ENCODE results near the gene PDZD2.

The PDZD2 gene

DNA sequence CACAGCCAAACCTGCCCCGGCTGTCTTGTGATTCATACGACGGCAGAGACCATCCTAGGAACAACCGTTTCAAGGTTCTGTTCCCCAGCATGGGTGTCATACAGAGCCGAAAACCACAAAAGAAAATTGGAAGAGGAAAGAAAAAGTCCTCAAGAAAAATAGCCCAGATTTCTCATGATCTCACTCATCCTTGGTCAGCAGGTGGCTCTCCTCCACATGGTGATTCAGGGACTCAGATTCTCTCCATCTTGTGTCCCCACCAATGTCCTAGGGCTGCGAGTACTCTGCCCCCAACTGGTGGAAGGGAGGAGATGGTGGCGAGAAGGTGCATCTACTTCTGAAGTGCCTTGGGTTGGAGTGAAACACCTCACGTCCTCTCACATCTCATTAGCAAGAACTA, 25.6 kb downstream of the PDZD2 start:
- no peak for FAIRE-seq
- no peak for DNase-seq (ENCODE audit: insufficient read length, low spot score)
- TF ChIP-seq, protein P1, sequence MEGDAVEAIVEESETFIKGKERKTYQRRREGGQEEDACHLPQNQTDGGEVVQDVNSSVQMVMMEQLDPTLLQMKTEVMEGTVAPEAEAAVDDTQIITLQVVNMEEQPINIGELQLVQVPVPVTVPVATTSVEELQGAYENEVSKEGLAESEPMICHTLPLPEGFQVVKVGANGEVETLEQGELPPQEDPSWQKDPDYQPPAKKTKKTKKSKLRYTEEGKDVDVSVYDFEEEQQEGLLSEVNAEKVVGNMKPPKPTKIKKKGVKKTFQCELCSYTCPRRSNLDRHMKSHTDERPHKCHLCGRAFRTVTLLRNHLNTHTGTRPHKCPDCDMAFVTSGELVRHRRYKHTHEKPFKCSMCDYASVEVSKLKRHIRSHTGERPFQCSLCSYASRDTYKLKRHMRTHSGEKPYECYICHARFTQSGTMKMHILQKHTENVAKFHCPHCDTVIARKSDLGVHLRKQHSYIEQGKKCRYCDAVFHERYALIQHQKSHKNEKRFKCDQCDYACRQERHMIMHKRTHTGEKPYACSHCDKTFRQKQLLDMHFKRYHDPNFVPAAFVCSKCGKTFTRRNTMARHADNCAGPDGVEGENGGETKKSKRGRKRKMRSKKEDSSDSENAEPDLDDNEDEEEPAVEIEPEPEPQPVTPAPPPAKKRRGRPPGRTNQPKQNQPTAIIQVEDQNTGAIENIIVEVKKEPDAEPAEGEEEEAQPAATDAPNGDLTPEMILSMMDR (IDR thresholded peaks at IDR 0.05; ENCODE audit: insufficient read depth, missing control alignments), result peak; percentile 31

DNA sequence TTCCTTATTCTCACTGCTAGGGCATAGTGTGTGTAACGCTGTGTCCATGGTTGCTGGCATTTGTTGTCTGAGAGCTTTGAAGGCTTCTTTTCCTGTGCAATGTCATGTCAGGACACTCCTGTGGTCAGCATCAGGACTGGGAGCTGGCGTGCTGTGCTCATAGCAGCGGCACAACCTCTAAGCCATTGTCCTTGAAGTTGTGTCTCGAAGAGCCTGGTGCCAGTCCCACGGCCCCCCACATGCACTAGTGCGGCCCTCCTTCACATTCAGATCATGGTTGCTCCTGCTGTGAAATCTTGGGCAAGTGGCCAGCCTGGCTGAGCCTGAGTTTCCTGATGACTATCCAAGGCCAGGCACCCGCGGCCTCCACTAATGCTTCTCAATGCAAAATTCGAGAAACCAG, 32.4 kb downstream of the PDZD2 start:
- FAIRE-seq (no peak), DNase-seq (ENCODE audit: insufficient read length, low spot score) (no peak)
- TF ChIP-seq, protein P1 (IDR thresholded peaks at IDR 0.05; ENCODE audit: insufficient read depth, missing control alignments), result no peak

DNA sequence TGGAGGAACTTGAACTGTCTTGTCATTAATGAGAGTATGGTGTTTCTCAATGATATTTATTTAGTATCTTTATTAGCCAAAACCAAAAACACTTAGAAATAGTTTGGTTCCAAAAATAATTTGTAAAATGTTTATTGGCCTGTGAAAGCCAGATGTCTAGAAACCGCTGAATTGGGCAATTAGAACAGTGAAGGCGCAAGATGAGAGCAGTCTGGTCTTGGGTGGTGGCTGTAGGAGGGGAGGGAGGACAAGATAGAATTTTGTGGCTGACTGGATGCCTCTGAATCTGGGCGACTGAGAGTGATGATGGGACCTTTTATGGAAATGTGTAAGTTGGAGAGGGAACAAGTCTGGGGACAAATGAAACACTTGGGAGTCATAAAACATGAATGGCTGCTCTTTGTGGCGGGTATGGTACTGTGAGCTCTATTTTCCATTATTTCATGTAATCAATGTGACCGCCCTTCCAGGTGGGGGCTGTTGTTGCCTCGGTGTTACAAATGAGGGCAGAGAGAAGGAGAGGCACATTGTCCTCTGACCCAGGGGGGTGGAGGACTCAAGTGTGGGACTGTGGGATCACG, 35.5 kb downstream of the PDZD2 start:
- no peak for DNase-seq (ENCODE audit: insufficient read length, low spot score)
- TF ChIP-seq, protein P1 (IDR thresholded peaks at IDR 0.05; ENCODE audit: insufficient read depth, missing control alignments), result no peak
- FAIRE-seq, result no peak

DNA sequence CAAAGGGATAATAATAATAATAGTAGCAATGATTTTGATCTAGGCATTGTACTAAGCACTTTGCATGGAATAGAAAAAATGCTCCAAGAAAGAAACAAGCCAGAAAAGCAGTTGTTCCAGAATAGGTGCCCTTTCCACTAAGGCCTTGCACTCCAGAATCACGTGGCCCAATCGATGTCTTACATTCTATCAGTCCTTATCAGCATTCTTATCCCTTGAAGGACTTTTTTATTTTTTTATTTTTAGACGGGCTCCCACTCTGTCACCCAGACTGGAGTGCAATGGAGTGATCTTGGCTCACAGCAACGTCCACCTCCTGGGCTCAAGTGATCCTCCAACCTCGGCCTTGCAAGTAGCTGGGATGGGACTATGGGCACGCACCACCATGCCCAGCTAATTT, 36.5 kb downstream of the PDZD2 start:
- DNase-seq (ENCODE audit: insufficient read length, low spot score) (no peak), FAIRE-seq (no peak)
- TF ChIP-seq, protein P1 (IDR thresholded peaks at IDR 0.05; ENCODE audit: insufficient read depth, missing control alignments), result no peak

DNA sequence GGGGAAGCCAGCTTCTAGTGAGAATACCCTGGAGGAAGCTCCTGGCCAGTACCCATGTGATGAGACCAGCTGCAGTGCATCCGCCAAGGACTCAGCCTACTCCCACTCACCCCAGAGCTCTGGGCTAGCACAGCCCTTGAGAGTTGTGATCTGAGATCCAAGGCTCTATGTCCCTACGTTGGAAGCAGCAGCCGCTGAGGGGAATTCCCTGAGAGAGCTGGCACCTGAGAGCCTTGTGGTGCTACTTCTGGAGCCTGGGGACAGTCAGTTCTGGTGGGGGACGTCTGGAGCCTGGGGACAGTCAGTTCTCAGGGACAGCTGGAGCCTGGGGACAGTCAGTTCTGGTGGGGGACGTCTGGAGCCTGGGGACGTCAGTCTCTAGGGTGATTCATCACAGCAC, 39.2 kb downstream of the PDZD2 start:
- DNase-seq (ENCODE audit: insufficient read length, low spot score) (no peak), FAIRE-seq (no peak)
- TF ChIP-seq, protein P1 (IDR thresholded peaks at IDR 0.05; ENCODE audit: insufficient read depth, missing control alignments), result no peak

DNA sequence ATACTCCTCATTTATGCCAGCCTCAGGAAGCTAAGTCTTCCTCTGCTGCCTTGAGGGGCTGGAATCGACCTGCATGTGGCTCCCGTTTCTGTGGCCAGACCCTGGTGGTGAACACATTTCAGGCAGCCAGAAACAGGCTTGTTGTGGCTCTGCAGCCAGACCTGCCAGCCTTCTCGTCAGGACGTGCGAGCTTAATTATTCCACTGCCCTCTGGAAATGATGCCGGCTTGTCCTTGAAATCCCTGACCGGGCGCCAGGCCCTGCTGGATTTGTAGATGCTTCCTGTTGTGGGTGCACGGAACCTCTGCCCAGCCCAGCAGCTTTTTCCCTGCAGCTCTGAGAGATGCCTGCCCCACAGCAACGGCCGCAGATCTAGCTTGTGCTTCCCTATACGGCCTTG, 41.6 kb downstream of the PDZD2 start:
- FAIRE-seq (no peak), DNase-seq (ENCODE audit: insufficient read length, low spot score) (no peak)
- TF ChIP-seq, protein P1 (IDR thresholded peaks at IDR 0.05; ENCODE audit: insufficient read depth, missing control alignments), result no peak

DNA sequence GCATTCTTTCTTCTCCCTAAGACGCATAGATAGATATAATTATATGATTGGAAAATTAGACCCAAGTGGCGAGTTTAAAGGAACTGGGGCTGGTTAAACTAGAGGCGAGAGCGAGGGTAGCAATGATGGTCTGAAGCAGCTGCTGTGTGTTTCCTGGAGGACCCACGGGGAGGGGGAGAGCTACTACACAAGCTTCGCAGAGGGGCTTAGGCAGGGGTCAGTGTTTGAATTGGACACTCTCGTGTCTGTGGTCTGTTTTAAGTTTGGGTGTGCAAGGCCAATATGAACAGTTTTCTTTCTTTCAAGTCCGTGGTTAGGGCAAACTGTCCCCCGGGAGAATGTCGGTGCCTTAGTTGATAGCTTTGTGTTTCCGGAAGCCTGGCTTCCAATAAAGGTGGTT, 43.1 kb downstream of the PDZD2 start:
- FAIRE-seq, result no peak
- DNase-seq (ENCODE audit: insufficient read length, low spot score), result no peak
- TF ChIP-seq, protein P1 (IDR thresholded peaks at IDR 0.05; ENCODE audit: insufficient read depth, missing control alignments), result no peak

All from D721Med (cell line).